ENCODE data around the gene ARHGAP36. TPM values are rescaled to one million over a fixed set of nuclear protein-coding genes. Genes with fewer than 3 reads are reported as not detected.

ARHGAP36 gene
- total RNA-seq, 1 donor from 2014 or later = 2.0 TPM

GRCh38 chrX:131067216-131067615, 9.1 kb downstream of the ARHGAP36 start:
- TF ChIP-seq, protein P1, sequence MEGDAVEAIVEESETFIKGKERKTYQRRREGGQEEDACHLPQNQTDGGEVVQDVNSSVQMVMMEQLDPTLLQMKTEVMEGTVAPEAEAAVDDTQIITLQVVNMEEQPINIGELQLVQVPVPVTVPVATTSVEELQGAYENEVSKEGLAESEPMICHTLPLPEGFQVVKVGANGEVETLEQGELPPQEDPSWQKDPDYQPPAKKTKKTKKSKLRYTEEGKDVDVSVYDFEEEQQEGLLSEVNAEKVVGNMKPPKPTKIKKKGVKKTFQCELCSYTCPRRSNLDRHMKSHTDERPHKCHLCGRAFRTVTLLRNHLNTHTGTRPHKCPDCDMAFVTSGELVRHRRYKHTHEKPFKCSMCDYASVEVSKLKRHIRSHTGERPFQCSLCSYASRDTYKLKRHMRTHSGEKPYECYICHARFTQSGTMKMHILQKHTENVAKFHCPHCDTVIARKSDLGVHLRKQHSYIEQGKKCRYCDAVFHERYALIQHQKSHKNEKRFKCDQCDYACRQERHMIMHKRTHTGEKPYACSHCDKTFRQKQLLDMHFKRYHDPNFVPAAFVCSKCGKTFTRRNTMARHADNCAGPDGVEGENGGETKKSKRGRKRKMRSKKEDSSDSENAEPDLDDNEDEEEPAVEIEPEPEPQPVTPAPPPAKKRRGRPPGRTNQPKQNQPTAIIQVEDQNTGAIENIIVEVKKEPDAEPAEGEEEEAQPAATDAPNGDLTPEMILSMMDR (IDR thresholded peaks at IDR 0.05) = no peak
- no peak for TF ChIP-seq POLR2AphosphoS5 (IDR thresholded peaks at IDR 0.05; ENCODE audit: insufficient read depth in 1 of 2, low read depth in 1 of 2)
- no peak for TF ChIP-seq POLR2A (IDR thresholded peaks at IDR 0.05)
- Histone ChIP-seq H3K9me3 (no peaks in the 10 kb centered on the region), H3K27ac (no peak overlapping the region), H3K4me1 (no peaks in the 10 kb centered on the region), H3K27me3 (no peaks in the 10 kb centered on the region), H3K4me3 (no peak overlapping the region), H3K36me3 (no peaks in the 10 kb centered on the region)
- DNase-seq (ENCODE audit: extremely low spot score in 2 of 2) = no peak
- intact Hi-C loops (cut with DNase I) = no loop called here

DNA sequence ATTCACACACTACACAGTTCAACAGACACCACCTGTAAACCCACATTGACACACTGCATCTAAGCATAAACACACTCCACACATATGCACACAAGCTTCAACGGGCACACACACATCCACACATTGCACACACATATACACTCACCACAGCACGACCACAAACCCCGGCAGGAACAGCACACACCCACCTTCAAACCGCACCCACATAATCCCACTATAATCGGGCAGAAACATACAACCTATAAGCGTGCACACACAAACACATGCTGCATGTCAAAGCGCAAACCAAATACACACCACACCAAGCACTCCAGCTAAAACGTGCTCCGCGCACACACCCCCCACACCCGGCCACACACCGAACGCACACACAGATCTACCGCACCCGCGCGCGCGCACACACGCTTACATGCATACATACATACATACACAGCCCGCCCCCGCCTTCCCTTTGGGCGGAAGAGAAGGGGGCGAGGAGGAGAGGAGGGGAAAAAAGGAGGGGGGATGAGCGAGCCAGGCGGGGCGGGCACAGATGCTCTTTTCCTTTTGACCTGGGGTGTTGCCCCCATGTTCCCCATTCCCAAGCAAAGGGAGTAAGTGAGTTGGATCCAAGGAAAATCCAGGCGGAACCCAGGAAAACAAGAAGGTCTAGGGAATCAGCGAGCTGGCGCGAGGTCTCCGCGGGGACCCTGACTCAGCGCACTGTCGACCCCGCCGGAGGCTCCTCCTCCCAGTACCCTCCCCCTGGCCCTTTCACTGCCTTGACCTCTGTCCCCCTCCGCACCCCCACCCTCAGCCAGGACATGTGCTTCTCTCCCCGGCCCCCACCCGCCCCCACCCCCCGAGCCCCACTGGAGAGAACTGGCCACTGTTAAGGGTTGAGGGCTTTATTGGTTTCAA, 9.9 kb downstream of the ARHGAP36 start:
- intact Hi-C loops (cut with DNase I) = no loop called here
- H3K36me3 ChIP-seq = no peaks in the 10 kb centered on the region
- no peaks in the 10 kb centered on the region for H3K9me3 ChIP-seq
- H3K27ac ChIP-seq = no peak overlapping the region
- no peaks in the 10 kb centered on the region for H3K4me1 ChIP-seq
- TF ChIP-seq, protein P1 (IDR thresholded peaks at IDR 0.05) = no peak
- TF ChIP-seq POLR2A (IDR thresholded peaks at IDR 0.05) (no peak), POLR2AphosphoS5 (IDR thresholded peaks at IDR 0.05; ENCODE audit: insufficient read depth in 1 of 2, low read depth in 1 of 2) (no peak)
- no peak for DNase-seq (ENCODE audit: extremely low spot score in 2 of 2)
- H3K4me3 ChIP-seq = no peak overlapping the region
- H3K27me3 ChIP-seq = no peaks in the 10 kb centered on the region

- peak in 1 of 2 donors; percentile 52 for DNase-seq (ENCODE audit: extremely low spot score in 2 of 2)
- no peak overlapping the region for H3K4me3 ChIP-seq
- no peak overlapping the region for H3K27ac ChIP-seq
- intact Hi-C loops (cut with DNase I) = no loop called here
- TF ChIP-seq, protein P1 (IDR thresholded peaks at IDR 0.05) = no peak
- TF ChIP-seq POLR2AphosphoS5 (IDR thresholded peaks at IDR 0.05; ENCODE audit: insufficient read depth in 1 of 2, low read depth in 1 of 2) (no peak), POLR2A (IDR thresholded peaks at IDR 0.05) (no peak)
- no peaks in the 10 kb centered on the region for H3K27me3 ChIP-seq
- no peaks in the 10 kb centered on the region for H3K9me3 ChIP-seq
- H3K36me3 ChIP-seq = no peaks in the 10 kb centered on the region
- no peaks in the 10 kb centered on the region for H3K4me1 ChIP-seq
Observed at GRCh38 chrX:131068945-131069719, 11.0 kb downstream of the ARHGAP36 start.

- no peaks in the 10 kb centered on the region for H3K4me1 ChIP-seq
Observed at GRCh38 chrX:131072871-131073571, 14.9 kb downstream of the ARHGAP36 start.

More at GRCh38 chrX:131072871-131073571, 14.9 kb downstream of the ARHGAP36 start:
- Histone ChIP-seq H3K27me3 (no peaks in the 10 kb centered on the region), H3K36me3 (no peaks in the 10 kb centered on the region), H3K4me3 (no peak overlapping the region), H3K9me3 (no peaks in the 10 kb centered on the region), H3K27ac (no peak overlapping the region)
- TF ChIP-seq POLR2AphosphoS5 (IDR thresholded peaks at IDR 0.05; ENCODE audit: insufficient read depth in 1 of 2, low read depth in 1 of 2) (no peak), POLR2A (IDR thresholded peaks at IDR 0.05) (no peak)
- TF ChIP-seq, protein P1 (IDR thresholded peaks at IDR 0.05) = no peak
- intact Hi-C loops (cut with DNase I) = no loop called here
- peak in 1 of 2 donors; percentile 67 for DNase-seq (ENCODE audit: extremely low spot score in 2 of 2)

Data from vagina (tissue), 2 donors.